NCI-H526 treated with DMSO at 0.1 percent for 48 hours (cell line): ENCODE data around the gene RFX6.

Experiments used
- DNase-seq: peaks from one replicate; lab custom pipeline; 2025; lab: John Stamatoyannopoulos, UW

The RFX6 gene

GRCh38 chr6:116888732-116889360 is 11.8 kb downstream of the RFX6 start:
- no peak for DNase-seq

DNA sequence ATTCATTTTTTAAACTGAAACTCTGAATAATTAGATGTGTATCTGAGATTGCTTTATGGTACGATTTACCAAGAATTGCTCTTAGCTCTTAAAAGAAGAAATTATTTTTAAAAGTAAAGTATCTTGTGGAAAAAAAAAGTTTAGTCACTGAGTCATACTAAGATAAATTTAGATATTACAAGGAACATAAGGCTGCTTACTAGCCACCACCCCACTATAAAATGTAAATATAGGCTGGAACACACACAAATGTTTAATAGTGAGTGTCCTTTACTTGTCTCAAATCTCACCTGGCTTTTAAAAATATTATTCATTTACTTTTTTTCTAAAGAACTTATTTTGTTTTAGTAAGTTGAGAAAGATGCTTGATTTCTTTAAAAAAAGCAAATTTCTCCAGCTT is 17.6 kb downstream of the RFX6 start:
- DNase-seq: no peak

- DNase-seq: no peak
These were observed 18.9 kb downstream of the RFX6 start for GRCh38 chr6:116895935-116896334.

- no peak for DNase-seq
These were observed 25.6 kb downstream of the RFX6 start for GRCh38 chr6:116902634-116903033.

DNA sequence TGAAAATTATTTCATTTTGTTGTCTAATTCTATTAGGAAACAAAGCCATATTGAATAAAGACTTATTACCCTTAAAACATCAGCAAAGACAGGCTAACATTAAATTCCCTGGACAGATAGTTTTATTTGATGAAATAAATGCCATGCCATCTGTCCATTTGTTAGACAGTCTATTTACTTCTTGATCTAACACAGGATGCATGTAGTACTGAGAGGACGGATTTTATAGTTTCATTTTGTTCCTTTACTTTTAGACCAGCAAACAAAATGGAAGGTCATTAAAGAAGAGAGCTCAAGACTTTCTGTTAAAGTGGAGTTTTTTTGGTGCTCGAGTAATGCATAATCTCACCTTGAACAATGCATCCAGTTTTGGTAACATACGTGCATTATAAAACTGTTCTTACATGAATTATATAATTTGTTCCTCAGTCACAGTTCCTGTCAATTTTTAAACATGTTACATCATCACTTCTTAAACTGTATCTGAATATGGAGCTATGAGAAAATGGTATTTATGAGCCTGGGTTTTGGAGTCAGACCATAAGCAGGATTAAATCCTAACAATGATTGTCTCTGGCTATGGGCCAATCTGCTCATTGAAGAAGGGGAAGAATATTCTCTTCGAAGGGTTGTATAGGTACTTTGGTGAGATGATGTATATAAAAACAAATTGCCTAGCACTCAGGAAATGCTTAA is 46.0 kb downstream of the RFX6 start:
- no peak for DNase-seq

GRCh38 chr6:116924245-116924644 is 47.2 kb downstream of the RFX6 start:
- no peak for DNase-seq

- no peak for DNase-seq
These were observed 48.2 kb downstream of the RFX6 start for GRCh38 chr6:116925088-116925794.

GRCh38 chr6:116928677-116929076 is 51.6 kb downstream of the RFX6 start:
- DNase-seq: no peak

- DNase-seq: no peak
These were observed 52.8 kb downstream of the RFX6 start for GRCh38 chr6:116929825-116930224.

DNA sequence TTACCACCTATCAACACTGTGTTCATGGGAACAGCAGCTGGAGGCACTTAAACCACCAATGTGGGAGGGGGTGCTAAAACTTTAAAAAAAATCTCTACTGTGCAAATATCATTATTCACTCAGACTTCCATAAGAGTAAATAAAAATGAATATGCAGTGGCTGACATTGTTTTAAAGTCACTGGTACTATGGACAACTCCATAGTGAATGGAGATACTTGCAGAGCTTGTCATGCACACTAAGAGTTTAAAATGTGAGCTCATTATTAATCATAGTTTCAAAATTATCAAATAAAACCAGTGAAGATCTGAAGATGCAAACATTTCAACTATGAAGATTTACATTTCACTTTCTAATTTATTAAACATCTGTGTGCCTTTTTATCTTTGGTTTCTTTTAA is 54.4 kb downstream of the RFX6 start:
- no peak for DNase-seq

GRCh38 chr6:116932496-116932895 is 55.5 kb downstream of the RFX6 start:
- DNase-seq: no peak

GRCh38 chr6:116933485-116933884 is 56.4 kb downstream of the RFX6 start:
- DNase-seq: no peak

- no peak for DNase-seq
These were observed 61.3 kb downstream of the RFX6 start for GRCh38 chr6:116938305-116938704.

GRCh38 chr6:116941727-116942126 is 64.7 kb downstream of the RFX6 start:
- DNase-seq: no peak

GRCh38 chr6:116945809-116946208 is 68.8 kb downstream of the RFX6 start:
- peak; percentile 28 for DNase-seq

DNA sequence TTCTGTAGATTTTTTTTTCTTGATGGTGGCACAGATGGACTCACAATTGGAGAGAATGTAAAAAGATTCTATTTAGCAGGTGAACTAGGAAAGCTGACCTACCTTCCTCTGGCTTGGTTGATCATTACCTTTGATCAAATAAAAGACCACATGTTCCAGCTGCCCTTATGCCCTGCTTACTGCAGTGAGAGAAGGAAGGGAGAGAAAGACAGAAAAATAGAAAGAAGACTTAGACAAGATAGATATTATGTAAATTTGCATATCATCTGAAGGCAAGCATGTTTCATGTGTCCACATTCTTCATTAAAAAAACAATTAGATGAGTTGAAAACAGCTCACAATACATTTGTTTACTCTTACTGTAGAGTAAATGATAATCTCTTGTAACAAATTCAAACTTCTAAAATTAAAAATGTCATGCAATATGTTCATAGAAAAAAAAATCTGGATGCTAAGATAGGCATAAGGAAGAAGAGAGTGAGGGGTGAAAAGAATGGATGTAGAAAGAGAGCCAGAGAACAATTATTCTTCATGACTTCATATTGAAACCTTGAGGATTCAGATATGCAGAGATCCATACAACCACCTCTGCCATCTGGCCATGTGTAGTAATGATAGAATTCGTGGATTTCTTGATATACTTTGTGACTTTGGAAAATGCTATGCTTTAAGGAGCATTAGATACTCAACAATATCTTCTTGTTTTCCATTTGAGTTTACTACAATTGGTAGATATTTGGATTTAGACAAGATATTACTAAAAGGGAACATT is 71.7 kb downstream of the RFX6 start:
- DNase-seq: peak; percentile 41

DNA sequence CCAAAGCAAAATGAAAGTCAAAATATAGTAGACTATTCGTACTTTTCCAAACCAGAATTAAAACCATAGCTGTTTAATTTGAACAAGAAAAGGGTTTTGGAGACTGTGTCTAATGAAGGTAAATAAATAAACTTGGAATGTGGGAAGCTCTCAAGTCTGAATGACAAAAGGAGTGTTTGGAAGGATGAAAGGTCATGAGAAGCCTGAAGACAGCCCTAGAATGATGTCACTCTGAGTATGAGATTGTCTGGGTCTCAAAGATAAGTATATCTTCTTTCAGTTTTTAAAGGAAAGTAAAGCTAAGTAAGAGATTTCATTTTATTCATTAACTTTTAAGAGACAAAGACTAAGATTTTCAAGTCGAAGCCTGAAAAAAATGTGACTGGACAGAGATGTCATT is 72.9 kb downstream of the RFX6 start:
- no peak for DNase-seq

- no peak for DNase-seq
These were observed 77.3 kb downstream of the RFX6 start for GRCh38 chr6:116954335-116954734.

DNA sequence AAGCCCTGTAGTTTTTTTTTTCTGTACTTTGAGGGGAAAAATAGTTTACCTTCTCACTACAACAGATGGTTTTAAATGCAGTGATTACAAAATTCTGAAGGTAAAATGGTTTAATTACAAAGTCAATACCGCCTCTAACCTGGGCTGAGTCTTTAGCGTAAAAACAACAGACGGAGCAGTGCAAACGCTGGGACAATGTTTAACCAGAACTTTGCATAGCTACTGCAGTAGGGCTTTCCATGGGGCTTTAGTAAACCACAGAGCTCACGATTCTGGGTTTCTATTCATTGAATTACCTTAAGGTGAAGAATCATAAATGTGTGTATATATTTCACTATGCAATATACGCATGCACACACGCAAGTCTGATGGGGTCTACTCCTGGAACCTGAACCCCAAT is 77.9 kb downstream of the RFX6 start:
- DNase-seq: peak; percentile 75

DNA sequence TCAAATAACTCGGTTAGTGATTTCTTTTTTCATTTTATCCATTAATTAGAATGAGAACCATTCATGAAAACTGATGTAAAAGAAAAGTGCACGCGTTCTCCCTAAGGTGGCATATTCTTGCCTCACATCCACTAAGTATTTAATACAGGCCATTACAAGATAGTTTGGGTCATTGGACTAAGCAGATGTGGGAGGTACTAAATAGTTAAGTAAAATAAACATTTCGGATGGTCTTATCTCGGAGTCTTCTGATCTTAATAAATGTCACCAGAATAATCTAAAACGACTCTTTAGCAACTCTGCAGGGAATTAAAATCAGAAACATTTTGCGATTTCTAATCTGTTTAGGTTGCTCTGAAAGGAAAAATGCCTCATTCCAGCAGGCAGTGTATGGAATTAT is 78.7 kb downstream of the RFX6 start:
- DNase-seq: no peak

DNA sequence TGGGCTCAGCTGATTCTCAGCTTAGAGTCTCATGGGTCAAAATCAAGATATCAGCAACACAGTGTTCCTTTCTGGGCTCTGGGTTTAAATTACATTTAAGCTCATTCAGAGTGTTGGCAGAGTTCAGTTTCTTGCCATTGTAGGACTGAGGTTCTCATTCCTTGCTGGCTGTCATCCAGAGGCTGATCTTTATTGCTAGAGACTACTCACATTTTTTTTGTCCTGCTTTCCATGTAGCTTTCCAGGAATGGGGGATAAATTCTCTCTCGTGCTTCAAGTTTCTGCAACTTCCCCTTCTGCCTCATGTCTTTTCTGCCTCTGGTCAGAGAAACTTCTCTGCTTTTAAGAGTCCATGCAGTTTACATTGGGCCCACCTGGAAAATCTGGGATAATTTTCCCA is 86.9 kb downstream of the RFX6 start:
- no peak for DNase-seq
